WERI-Rb-1 (cell line): Measurements from ENCODE around the gene RAB35.

Experiments used
- DNase-seq: peaks from one replicate; pipeline ENCODE4 v3.0.0-alpha.2; 2020
- H3K27ac ChIP-seq: fragments of 250-450 bp; sonication (Bioruptor Pico); 2 replicates; pipeline ENCODE4 v1.5.1; 2020; ENCODE audit warnings: mild to moderate bottlenecking, moderate library complexity
- H3K27me3 ChIP-seq: fragments of 250-450 bp; sonication (Bioruptor Pico); 2 replicates; pipeline ENCODE4 v1.5.1; 2021; ENCODE audit warnings: mild to moderate bottlenecking, low read depth, moderate library complexity; ENCODE audit not compliant: insufficient read depth, severe bottlenecking
- H3K36me3 ChIP-seq: fragments of 250-450 bp; sonication (Bioruptor Pico); 2 replicates; pipeline ENCODE4 v1.5.1; 2020; ENCODE audit warnings: mild to moderate bottlenecking, moderate library complexity
- H3K4me3 ChIP-seq: 2 replicates; pipeline ENCODE4 v1.5.1; 2011; ENCODE audit warnings: low read depth, mild to moderate bottlenecking, control low read depth, low read length
- H3K9me3 ChIP-seq: fragments of 250-450 bp; sonication (Bioruptor Pico); 2 replicates; pipeline ENCODE4 v1.5.1; 2021; ENCODE audit warnings: mild to moderate bottlenecking, moderate library complexity; ENCODE audit not compliant: severe bottlenecking
- CTCF ChIP-seq: IDR thresholded peaks from 2 replicates; pipeline ENCODE4 v1.5.1; 2011; ENCODE audit warnings: low read depth, mild to moderate bottlenecking, control low read depth, inconsistent platforms, low read length

RAB35 gene

DNA sequence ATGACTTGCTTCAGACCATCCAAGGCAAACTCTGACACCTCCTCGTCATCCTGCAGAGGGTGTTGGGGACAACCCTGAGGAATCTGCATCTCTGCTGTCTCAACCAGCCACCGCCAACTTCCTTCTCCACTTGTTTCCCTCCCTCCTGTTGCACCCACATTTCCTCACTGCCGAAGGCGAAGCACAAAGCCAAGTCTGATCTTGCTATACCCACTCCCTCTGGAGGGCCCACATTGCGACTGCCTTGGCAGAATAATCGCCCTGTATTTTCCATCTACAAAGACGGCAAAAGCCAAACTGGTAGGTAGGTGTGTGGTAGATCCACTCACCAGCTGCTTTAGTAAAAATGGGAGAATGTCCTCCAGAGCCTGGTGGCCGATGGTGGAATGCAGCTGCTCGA lies 21.8 kb upstream of the RAB35 start:
- TF ChIP-seq CTCF: no peak
- Histone ChIP-seq H3K36me3 (peaks cover 96% of the 10 kb centered on the region), H3K4me3 (no peak overlapping the region), H3K9me3 (no peaks in the 10 kb centered on the region), H3K27me3 (no peaks in the 10 kb centered on the region), H3K27ac (no peak overlapping the region)
- no peak for DNase-seq

DNA sequence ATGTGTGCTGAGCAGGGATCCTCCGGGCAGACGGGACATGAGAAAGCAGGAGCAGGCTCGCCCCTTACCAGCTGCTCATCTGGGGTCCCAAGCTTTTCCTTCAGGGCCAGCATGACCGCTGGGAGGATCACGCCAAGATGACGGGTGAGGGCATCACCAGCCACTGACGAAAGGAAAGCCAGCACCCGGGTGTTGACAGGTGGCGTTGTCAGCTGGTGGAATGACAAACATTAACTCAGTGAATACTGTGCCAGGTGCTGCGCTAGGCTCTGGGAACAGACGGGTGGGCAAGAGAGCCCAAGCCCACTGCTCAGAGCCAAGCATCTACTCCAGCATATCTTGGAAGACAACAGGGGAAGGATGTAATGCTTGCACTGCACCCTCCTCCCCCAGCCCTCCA lies 21.3 kb upstream of the RAB35 start:
- no peak for TF ChIP-seq CTCF
- H3K27ac ChIP-seq: no peak overlapping the region
- H3K27me3 ChIP-seq: no peaks in the 10 kb centered on the region
- no peaks in the 10 kb centered on the region for H3K9me3 ChIP-seq
- no peak for DNase-seq
- no peak overlapping the region for H3K4me3 ChIP-seq
- H3K36me3 ChIP-seq: peaks cover 94% of the 10 kb centered on the region

DNA sequence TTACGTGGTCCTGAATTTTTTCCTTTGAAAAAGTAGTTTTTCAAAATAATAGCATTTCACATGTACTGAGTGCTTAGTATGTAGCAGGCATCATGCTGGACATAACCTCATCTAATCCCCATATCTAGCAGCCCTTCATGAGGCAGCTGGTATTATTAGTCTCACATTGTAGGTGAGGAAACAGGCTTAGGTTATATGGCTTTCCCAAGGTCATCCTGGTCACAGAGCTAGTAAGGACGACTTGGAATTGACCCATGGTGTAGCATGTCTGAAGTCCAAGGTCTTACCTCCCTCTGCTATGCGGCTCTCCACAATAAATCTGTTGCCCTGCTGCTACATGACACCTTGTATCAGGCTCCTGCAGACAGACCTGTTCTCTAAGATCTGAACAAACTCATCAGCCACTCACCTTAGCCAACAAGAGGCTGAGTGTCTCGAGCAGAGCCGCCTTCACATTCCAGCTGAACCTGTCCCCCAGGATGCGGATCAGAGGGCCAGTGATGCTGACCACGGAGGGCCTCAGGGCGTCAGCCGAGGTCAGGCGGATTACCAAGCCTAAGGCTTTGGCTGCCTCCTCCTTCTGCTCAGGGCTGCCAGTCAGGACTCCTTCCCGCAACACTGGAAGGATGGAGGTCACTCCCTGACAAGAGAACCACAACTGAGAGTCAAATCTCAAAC lies 19.7 kb upstream of the RAB35 start:
- Histone ChIP-seq H3K27ac (peak overlapping the region; percentile 68), H3K4me3 (no peak overlapping the region), H3K9me3 (no peaks in the 10 kb centered on the region), H3K27me3 (no peaks in the 10 kb centered on the region), H3K36me3 (peaks cover 94% of the 10 kb centered on the region)
- TF ChIP-seq CTCF: no peak
- peak; percentile 88 for DNase-seq

- Histone ChIP-seq H3K27ac (no peak overlapping the region), H3K9me3 (no peaks in the 10 kb centered on the region), H3K36me3 (peaks cover 96% of the 10 kb centered on the region), H3K27me3 (no peaks in the 10 kb centered on the region), H3K4me3 (no peak overlapping the region)
- no peak for TF ChIP-seq CTCF
- DNase-seq: no peak
Observed at GRCh38 chr12:120134307-120134980, 17.9 kb upstream of the RAB35 start.

- TF ChIP-seq CTCF: no peak
- H3K27me3 ChIP-seq: no peaks in the 10 kb centered on the region
- DNase-seq: no peak
- H3K9me3 ChIP-seq: no peaks in the 10 kb centered on the region
- H3K36me3 ChIP-seq: peaks cover 95% of the 10 kb centered on the region
- no peak overlapping the region for H3K27ac ChIP-seq
- H3K4me3 ChIP-seq: no peak overlapping the region
Observed at GRCh38 chr12:120132863-120133385, 16.4 kb upstream of the RAB35 start.
